HEK293 (cell line): Measurements from ENCODE around the gene NPRL2.

Experiments used
- BCL11B ChIP-seq: fragments of 450-650 bp; formaldehyde crosslinking; IDR thresholded peaks from 2 replicates; pipeline ENCODE4 v1.5.1; 2016; ENCODE audit warnings: low read depth, missing biosample characterization, missing genetic modification characterization
- GLIS2 ChIP-seq: fragments of 450-650 bp; formaldehyde crosslinking; IDR thresholded peaks from 2 replicates; pipeline ENCODE4 v1.5.1; 2016; ENCODE audit warnings: missing biosample characterization, missing genetic modification characterization
- KLF1 ChIP-seq: fragments of 450-650 bp; formaldehyde crosslinking; IDR thresholded peaks from 2 replicates; pipeline ENCODE4 v1.5.1; 2016; ENCODE audit warnings: missing biosample characterization, missing genetic modification characterization
- KLF7 ChIP-seq: fragments of 450-650 bp; formaldehyde crosslinking; IDR thresholded peaks from 2 replicates; pipeline ENCODE4 v1.5.1; 2016; ENCODE audit warnings: missing biosample characterization, missing genetic modification characterization, borderline replicate concordance
- SP7 ChIP-seq: fragments of 450-650 bp; formaldehyde crosslinking; IDR thresholded peaks from 2 replicates; pipeline ENCODE4 v1.5.1; 2016; ENCODE audit warnings: missing biosample characterization, missing genetic modification characterization
- ZBTB48 ChIP-seq: fragments of 450-650 bp; formaldehyde crosslinking; IDR thresholded peaks from 2 replicates; pipeline ENCODE4 v1.5.1; 2016; ENCODE audit warnings: missing biosample characterization, missing genetic modification characterization
- ZEB2 ChIP-seq: fragments of 450-650 bp; formaldehyde crosslinking; IDR thresholded peaks from 2 replicates; pipeline ENCODE4 v1.5.1; 2016; ENCODE audit warnings: missing biosample characterization, missing genetic modification characterization
- ZFHX2 ChIP-seq: fragments of 450-650 bp; formaldehyde crosslinking; conservative IDR thresholded peaks from 2 replicates; pipeline ENCODE4 v1.5.1; 2016; ENCODE audit warnings: missing biosample characterization, missing genetic modification characterization
- ZNF133 ChIP-seq: fragments of 450-650 bp; formaldehyde crosslinking; IDR thresholded peaks from 2 replicates; pipeline ENCODE4 v1.5.1; 2016; ENCODE audit warnings: missing biosample characterization, missing genetic modification characterization
- ZNF155 ChIP-seq: fragments of 450-650 bp; formaldehyde crosslinking; IDR thresholded peaks from 2 replicates; pipeline ENCODE4 v1.5.1; 2016; ENCODE audit warnings: missing biosample characterization, missing genetic modification characterization
- ZNF174 ChIP-seq: fragments of 450-650 bp; formaldehyde crosslinking; IDR thresholded peaks from 2 replicates; pipeline ENCODE4 v1.5.0; 2017; ENCODE audit warnings: missing biosample characterization, mild to moderate bottlenecking, missing genetic modification characterization
- ZNF341 ChIP-seq: fragments of 450-650 bp; formaldehyde crosslinking; IDR thresholded peaks from 2 replicates; pipeline ENCODE4; 2016; ENCODE audit warnings: low read depth, missing biosample characterization, missing genetic modification characterization
- ZNF423 ChIP-seq: fragments of 450-650 bp; formaldehyde crosslinking; IDR thresholded peaks from 2 replicates; pipeline ENCODE4 v1.5.1; 2016; ENCODE audit warnings: missing biosample characterization, missing genetic modification characterization
- ZNF48 ChIP-seq: fragments of 450-650 bp; formaldehyde crosslinking; IDR thresholded peaks from 2 replicates; pipeline ENCODE4 v1.5.1; 2016; ENCODE audit warnings: missing biosample characterization, missing genetic modification characterization
- ZNF501 ChIP-seq: fragments of 450-650 bp; formaldehyde crosslinking; IDR thresholded peaks from 2 replicates; pipeline ENCODE4 v1.5.1; 2016; ENCODE audit warnings: missing biosample characterization, missing genetic modification characterization
- ZNF521 ChIP-seq: fragments of 450-650 bp; formaldehyde crosslinking; IDR thresholded peaks from 2 replicates; pipeline ENCODE4 v1.5.1; 2017; ENCODE audit warnings: missing biosample characterization, mild to moderate bottlenecking, missing genetic modification characterization
- ZNF530 ChIP-seq: fragments of 450-650 bp; formaldehyde crosslinking; IDR thresholded peaks from 2 replicates; pipeline ENCODE4 v1.5.1; 2016; ENCODE audit warnings: low read depth, missing biosample characterization, missing genetic modification characterization
- ZNF585B ChIP-seq: fragments of 450-650 bp; formaldehyde crosslinking; IDR thresholded peaks from 2 replicates; pipeline ENCODE4 v1.5.1; 2016; ENCODE audit warnings: missing biosample characterization, missing genetic modification characterization
- ZNF610 ChIP-seq: fragments of 450-650 bp; formaldehyde crosslinking; IDR thresholded peaks from 2 replicates; pipeline ENCODE4 v1.5.1; 2016; ENCODE audit warnings: missing biosample characterization, missing genetic modification characterization, borderline replicate concordance
- ZXDB ChIP-seq: fragments of 450-650 bp; formaldehyde crosslinking; IDR thresholded peaks from 2 replicates; pipeline ENCODE4 v1.5.1; 2016; ENCODE audit warnings: missing biosample characterization, missing genetic modification characterization
- TF ChIP-seq, protein P1 (sequence below): fragments of 450-650 bp; formaldehyde crosslinking; IDR thresholded peaks from 2 replicates; pipeline ENCODE4 v1.5.1; 2016; ENCODE audit warnings: missing biosample characterization, missing genetic modification characterization
- TF ChIP-seq, protein P2 (sequence below): fragments of 450-650 bp; formaldehyde crosslinking; IDR thresholded peaks from 2 replicates; pipeline ENCODE4 v1.5.1; 2017; ENCODE audit warnings: missing biosample characterization, missing genetic modification characterization
- TF ChIP-seq, protein P3 (sequence below): fragments of 450-650 bp; formaldehyde crosslinking; IDR thresholded peaks from 2 replicates; pipeline ENCODE4 v1.5.1; 2016; ENCODE audit warnings: missing biosample characterization, missing genetic modification characterization
- TF ChIP-seq, protein P4 (sequence below): fragments of 450-650 bp; formaldehyde crosslinking; IDR thresholded peaks from 2 replicates; pipeline ENCODE4 v1.5.1; 2016; ENCODE audit warnings: missing biosample characterization, missing genetic modification characterization
- TF ChIP-seq, protein P5 (sequence below): fragments of 450-650 bp; formaldehyde crosslinking; IDR thresholded peaks from 2 replicates; pipeline ENCODE4 v1.5.1; 2016; ENCODE audit warnings: missing biosample characterization, missing genetic modification characterization, borderline replicate concordance
- TF ChIP-seq, protein P6 (sequence below): fragments of 450-650 bp; formaldehyde crosslinking; IDR thresholded peaks from 2 replicates; pipeline ENCODE4 v1.5.1; 2016; ENCODE audit warnings: missing biosample characterization, missing genetic modification characterization

The NPRL2 gene

DNA sequence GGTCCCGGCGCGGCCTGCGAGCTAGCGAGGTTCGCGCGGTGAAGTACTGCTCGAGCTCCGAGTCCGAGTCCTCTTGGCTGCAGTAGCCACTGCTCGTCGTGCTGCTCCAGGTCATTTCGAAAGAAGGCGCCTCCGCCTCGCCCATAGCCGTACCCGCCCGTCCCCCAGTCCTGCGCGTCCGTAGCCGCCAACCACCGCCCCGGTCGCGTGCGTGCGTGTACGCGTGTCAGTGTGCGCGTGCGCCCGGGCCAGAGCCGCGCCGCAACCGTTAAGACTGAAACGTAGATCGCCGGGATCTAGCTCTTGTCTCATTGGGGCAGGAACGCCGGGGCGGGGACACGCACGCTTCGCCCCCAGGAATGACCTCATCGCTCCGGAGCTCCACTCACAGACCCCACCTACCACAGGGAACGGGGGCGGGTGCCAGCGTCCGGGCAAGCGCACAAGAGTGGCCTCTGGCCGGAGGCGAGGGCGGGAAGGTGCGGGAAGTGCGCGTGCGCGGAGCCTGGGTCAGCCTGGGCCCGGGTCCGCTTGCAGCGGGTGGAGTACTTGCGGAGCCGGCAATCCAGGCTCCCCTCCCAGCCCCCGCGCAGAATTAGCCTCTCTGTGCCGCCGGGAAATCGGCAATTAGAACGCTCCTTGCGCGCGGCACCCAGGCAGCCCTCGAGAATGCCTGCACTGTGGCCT is 13.3 kb downstream of the NPRL2 start (continued):
- TF ChIP-seq, protein P1, sequence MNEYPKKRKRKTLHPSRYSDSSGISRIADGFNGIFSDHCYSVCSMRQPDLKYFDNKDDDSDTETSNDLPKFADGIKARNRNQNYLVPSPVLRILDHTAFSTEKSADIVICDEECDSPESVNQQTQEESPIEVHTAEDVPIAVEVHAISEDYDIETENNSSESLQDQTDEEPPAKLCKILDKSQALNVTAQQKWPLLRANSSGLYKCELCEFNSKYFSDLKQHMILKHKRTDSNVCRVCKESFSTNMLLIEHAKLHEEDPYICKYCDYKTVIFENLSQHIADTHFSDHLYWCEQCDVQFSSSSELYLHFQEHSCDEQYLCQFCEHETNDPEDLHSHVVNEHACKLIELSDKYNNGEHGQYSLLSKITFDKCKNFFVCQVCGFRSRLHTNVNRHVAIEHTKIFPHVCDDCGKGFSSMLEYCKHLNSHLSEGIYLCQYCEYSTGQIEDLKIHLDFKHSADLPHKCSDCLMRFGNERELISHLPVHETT (tag by site-specific recombination) = 0 out of 2 replicates have a peak, but pooled peaks have one; percentile 7
- TF ChIP-seq ZNF174 (tag by site-specific recombination) (no peak), ZNF48 (tag by site-specific recombination) (no peak), ZNF155 (tag by site-specific recombination) (no peak), ZNF341 (tag by site-specific recombination) (peak; percentile 76), KLF7 (tag by site-specific recombination) (0 out of 2 replicates have a peak, but pooled peaks have one; percentile 21), KLF1 (tag by site-specific recombination) (peak; percentile 84), BCL11B (tag by site-specific recombination) (0 out of 2 replicates have a peak, but pooled peaks have one; percentile 60), ZNF530 (tag by site-specific recombination) (no peak), ZEB2 (peak; percentile 80), ZFHX2 (tag by site-specific recombination) (peak; percentile 91), ZNF423 (tag by site-specific recombination) (no peak), SP7 (tag by site-specific recombination) (peak; percentile 59), ZNF501 (peak; percentile 70), GLIS2 (tag by site-specific recombination) (peak; percentile 70), ZNF133 (tag by site-specific recombination) (peak; percentile 31; the same call in 1 of the 2 replicates), ZXDB (tag by site-specific recombination) (peak; percentile 46; the same call in 1 of the 2 replicates), ZBTB48 (tag by site-specific recombination) (no peak), ZNF521 (no peak), ZNF610 (tag by site-specific recombination) (no peak), ZNF585B (tag by site-specific recombination) (0 out of 2 replicates have a peak, but pooled peaks have one; percentile 8)
- TF ChIP-seq, protein P2, sequence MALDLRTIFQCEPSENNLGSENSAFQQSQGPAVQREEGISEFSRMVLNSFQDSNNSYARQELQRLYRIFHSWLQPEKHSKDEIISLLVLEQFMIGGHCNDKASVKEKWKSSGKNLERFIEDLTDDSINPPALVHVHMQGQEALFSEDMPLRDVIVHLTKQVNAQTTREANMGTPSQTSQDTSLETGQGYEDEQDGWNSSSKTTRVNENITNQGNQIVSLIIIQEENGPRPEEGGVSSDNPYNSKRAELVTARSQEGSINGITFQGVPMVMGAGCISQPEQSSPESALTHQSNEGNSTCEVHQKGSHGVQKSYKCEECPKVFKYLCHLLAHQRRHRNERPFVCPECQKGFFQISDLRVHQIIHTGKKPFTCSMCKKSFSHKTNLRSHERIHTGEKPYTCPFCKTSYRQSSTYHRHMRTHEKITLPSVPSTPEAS (tag by site-specific recombination) = no peak
- TF ChIP-seq, protein P3, sequence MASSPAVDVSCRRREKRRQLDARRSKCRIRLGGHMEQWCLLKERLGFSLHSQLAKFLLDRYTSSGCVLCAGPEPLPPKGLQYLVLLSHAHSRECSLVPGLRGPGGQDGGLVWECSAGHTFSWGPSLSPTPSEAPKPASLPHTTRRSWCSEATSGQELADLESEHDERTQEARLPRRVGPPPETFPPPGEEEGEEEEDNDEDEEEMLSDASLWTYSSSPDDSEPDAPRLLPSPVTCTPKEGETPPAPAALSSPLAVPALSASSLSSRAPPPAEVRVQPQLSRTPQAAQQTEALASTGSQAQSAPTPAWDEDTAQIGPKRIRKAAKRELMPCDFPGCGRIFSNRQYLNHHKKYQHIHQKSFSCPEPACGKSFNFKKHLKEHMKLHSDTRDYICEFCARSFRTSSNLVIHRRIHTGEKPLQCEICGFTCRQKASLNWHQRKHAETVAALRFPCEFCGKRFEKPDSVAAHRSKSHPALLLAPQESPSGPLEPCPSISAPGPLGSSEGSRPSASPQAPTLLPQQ = peak; percentile 59
- TF ChIP-seq, protein P4, sequence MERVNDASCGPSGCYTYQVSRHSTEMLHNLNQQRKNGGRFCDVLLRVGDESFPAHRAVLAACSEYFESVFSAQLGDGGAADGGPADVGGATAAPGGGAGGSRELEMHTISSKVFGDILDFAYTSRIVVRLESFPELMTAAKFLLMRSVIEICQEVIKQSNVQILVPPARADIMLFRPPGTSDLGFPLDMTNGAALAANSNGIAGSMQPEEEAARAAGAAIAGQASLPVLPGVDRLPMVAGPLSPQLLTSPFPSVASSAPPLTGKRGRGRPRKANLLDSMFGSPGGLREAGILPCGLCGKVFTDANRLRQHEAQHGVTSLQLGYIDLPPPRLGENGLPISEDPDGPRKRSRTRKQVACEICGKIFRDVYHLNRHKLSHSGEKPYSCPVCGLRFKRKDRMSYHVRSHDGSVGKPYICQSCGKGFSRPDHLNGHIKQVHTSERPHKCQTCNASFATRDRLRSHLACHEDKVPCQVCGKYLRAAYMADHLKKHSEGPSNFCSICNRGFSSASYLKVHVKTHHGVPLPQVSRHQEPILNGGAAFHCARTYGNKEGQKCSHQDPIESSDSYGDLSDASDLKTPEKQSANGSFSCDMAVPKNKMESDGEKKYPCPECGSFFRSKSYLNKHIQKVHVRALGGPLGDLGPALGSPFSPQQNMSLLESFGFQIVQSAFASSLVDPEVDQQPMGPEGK (tag by site-specific recombination) = peak; percentile 95
- TF ChIP-seq, protein P5, sequence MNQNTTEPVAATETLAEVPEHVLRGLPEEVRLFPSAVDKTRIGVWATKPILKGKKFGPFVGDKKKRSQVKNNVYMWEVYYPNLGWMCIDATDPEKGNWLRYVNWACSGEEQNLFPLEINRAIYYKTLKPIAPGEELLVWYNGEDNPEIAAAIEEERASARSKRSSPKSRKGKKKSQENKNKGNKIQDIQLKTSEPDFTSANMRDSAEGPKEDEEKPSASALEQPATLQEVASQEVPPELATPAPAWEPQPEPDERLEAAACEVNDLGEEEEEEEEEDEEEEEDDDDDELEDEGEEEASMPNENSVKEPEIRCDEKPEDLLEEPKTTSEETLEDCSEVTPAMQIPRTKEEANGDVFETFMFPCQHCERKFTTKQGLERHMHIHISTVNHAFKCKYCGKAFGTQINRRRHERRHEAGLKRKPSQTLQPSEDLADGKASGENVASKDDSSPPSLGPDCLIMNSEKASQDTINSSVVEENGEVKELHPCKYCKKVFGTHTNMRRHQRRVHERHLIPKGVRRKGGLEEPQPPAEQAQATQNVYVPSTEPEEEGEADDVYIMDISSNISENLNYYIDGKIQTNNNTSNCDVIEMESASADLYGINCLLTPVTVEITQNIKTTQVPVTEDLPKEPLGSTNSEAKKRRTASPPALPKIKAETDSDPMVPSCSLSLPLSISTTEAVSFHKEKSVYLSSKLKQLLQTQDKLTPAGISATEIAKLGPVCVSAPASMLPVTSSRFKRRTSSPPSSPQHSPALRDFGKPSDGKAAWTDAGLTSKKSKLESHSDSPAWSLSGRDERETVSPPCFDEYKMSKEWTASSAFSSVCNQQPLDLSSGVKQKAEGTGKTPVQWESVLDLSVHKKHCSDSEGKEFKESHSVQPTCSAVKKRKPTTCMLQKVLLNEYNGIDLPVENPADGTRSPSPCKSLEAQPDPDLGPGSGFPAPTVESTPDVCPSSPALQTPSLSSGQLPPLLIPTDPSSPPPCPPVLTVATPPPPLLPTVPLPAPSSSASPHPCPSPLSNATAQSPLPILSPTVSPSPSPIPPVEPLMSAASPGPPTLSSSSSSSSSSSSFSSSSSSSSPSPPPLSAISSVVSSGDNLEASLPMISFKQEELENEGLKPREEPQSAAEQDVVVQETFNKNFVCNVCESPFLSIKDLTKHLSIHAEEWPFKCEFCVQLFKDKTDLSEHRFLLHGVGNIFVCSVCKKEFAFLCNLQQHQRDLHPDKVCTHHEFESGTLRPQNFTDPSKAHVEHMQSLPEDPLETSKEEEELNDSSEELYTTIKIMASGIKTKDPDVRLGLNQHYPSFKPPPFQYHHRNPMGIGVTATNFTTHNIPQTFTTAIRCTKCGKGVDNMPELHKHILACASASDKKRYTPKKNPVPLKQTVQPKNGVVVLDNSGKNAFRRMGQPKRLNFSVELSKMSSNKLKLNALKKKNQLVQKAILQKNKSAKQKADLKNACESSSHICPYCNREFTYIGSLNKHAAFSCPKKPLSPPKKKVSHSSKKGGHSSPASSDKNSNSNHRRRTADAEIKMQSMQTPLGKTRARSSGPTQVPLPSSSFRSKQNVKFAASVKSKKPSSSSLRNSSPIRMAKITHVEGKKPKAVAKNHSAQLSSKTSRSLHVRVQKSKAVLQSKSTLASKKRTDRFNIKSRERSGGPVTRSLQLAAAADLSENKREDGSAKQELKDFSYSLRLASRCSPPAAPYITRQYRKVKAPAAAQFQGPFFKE (tag by site-specific recombination) = no peak
- TF ChIP-seq, protein P6, sequence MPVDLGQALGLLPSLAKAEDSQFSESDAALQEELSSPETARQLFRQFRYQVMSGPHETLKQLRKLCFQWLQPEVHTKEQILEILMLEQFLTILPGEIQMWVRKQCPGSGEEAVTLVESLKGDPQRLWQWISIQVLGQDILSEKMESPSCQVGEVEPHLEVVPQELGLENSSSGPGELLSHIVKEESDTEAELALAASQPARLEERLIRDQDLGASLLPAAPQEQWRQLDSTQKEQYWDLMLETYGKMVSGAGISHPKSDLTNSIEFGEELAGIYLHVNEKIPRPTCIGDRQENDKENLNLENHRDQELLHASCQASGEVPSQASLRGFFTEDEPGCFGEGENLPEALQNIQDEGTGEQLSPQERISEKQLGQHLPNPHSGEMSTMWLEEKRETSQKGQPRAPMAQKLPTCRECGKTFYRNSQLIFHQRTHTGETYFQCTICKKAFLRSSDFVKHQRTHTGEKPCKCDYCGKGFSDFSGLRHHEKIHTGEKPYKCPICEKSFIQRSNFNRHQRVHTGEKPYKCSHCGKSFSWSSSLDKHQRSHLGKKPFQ (tag by site-specific recombination) = peak; percentile 15; the same call in 1 of the 2 replicates
